HG03521 (cell line): ENCODE results near the gene KRTAP5-8.
"Not testable (repeated sequence)": the region's sequence is repeated elsewhere in the genome, so short reads cannot be mapped to it uniquely, and the experiment has no call there.

Experiments
- ATAC-seq: cut with Tn5 transposase; IDR thresholded peaks from one replicate; pipeline ENCODE4 v1.9.1; 2021; ENCODE audit warnings: mild to moderate bottlenecking, moderate library complexity; ENCODE audit not compliant: unreplicated experiment

Gene KRTAP5-8

GRCh38 chr11:71542879-71543777, 5.3 kb downstream of the KRTAP5-8 start:
- no peak for ATAC-seq

GRCh38 chr11:71543866-71544265, 6.0 kb downstream of the KRTAP5-8 start:
- ATAC-seq: no peak

GRCh38 chr11:71544525-71545214, 6.8 kb downstream of the KRTAP5-8 start:
- no peak for ATAC-seq

GRCh38 chr11:71545405-71545966, 7.7 kb downstream of the KRTAP5-8 start:
- no peak for ATAC-seq

- no peak for ATAC-seq
Observed at GRCh38 chr11:71548120-71548519, 10.3 kb downstream of the KRTAP5-8 start, which contains the start of gene KRTAP5-9. Gene KRTAP5-9, plus strand, starts transcription at chr11:71548420. Its CDS starts 238 bp downstream, at chr11:71548658.

GRCh38 chr11:71548716-71549151, 10.9 kb downstream of the KRTAP5-8 start:
- no peak for ATAC-seq

GRCh38 chr11:71551711-71552110, 13.9 kb downstream of the KRTAP5-8 start:
- ATAC-seq: no peak

GRCh38 chr11:71554996-71555395, 17.2 kb downstream of the KRTAP5-8 start:
- ATAC-seq: no peak

GRCh38 chr11:71555508-71555907, 17.7 kb downstream of the KRTAP5-8 start:
- no peak for ATAC-seq

GRCh38 chr11:71556018-71556417, 18.2 kb downstream of the KRTAP5-8 start:
- ATAC-seq: no peak

- ATAC-seq: no peak
Observed at GRCh38 chr11:71557257-71557656, 19.4 kb downstream of the KRTAP5-8 start.

- no peak for ATAC-seq
Observed at GRCh38 chr11:71558996-71559395, 21.2 kb downstream of the KRTAP5-8 start.

GRCh38 chr11:71562120-71562519, 24.3 kb downstream of the KRTAP5-8 start:
- no peak for ATAC-seq

GRCh38 chr11:71563406-71563805, 25.6 kb downstream of the KRTAP5-8 start:
- no peak for ATAC-seq

GRCh38 chr11:71564430-71564829, 26.6 kb downstream of the KRTAP5-8 start:
- no peak for ATAC-seq

- ATAC-seq: no peak
Observed at GRCh38 chr11:71565263-71565662, 27.4 kb downstream of the KRTAP5-8 start, which contains the start of gene KRTAP5-10. Gene KRTAP5-10, plus strand, starts transcription at chr11:71565563. Its CDS starts 25 bp downstream, at chr11:71565588.

GRCh38 chr11:71566081-71566620, 28.3 kb downstream of the KRTAP5-8 start:
- no peak for ATAC-seq

GRCh38 chr11:71566626-71567599, 29.1 kb downstream of the KRTAP5-8 start:
- ATAC-seq: not testable (repeated sequence)

- ATAC-seq: not testable (repeated sequence)
Observed at GRCh38 chr11:71567633-71568032, 29.8 kb downstream of the KRTAP5-8 start.
